ENCODE data around the gene TIPARP.

TIPARP gene

DNA sequence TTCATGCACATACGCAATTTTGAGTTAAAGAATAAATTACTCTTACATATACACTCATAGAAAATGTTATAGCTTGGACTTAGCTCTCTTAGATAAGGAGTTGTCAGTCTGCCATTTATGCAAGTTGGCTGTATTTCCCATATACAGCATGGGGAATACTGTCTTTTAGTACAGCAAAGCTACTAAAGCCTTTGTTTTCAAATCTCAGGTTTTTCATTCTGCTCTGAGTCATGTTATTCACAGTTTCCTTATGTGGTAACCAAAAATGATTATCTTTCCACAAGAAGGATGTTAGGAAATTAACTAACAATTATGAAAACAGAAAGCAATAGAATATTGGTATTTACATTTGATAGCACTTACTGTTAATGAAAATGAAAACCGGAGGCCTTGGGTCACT is 4.3 kb upstream of the TIPARP start:
- peaks cover 2% of the 10 kb centered on the region; the same call in 1 of the 2 replicates for H3K79me2 ChIP-seq (ENCODE audit: insufficient read depth, low read length)
- no peak overlapping the region for H3K27ac ChIP-seq (ENCODE audit: low read depth, low read length, poor library complexity, severe bottlenecking)
- H3K4me1 ChIP-seq (ENCODE audit: insufficient read depth, low read length, severe bottlenecking): peaks cover 6% of the 10 kb centered on the region
- H4K20me1 ChIP-seq (ENCODE audit: insufficient read depth, low read length): no peaks in the 10 kb centered on the region
- H3K27me3 ChIP-seq (ENCODE audit: insufficient read depth, low read length): no peaks in the 10 kb centered on the region
- no peak overlapping the region for H2AFZ ChIP-seq (ENCODE audit: low read length)
- H3K9me2 ChIP-seq (ENCODE audit: low read depth, low read length): no peaks in the 10 kb centered on the region
- TF ChIP-seq CTCF (IDR thresholded peaks at IDR 0.05; ENCODE audit: low read length) (no peak), EZH2 (IDR thresholded peaks at IDR 0.05; ENCODE audit: borderline replicate concordance, low read length) (no peak)
- no peaks in the 10 kb centered on the region for H3K36me3 ChIP-seq (ENCODE audit: insufficient read depth, low read length)
- H3K4me2 ChIP-seq (ENCODE audit: low read length): no peak overlapping the region
- no peak overlapping the region for H3K9ac ChIP-seq (ENCODE audit: low read length)
- no peaks in the 10 kb centered on the region for H3K9me3 ChIP-seq (ENCODE audit: low read length)
- no peak overlapping the region for H3K4me3 ChIP-seq (ENCODE audit: low read depth, low read length, poor library complexity, severe bottlenecking)
- H3F3A ChIP-seq (ENCODE audit: insufficient read depth, low read length): peaks cover 8% of the 10 kb centered on the region; the same call in 1 of the 2 replicates

- H3K9me3 ChIP-seq (ENCODE audit: low read length): no peaks in the 10 kb centered on the region
- no peak overlapping the region for H2AFZ ChIP-seq (ENCODE audit: low read length)
- H3K4me1 ChIP-seq (ENCODE audit: insufficient read depth, low read length, severe bottlenecking): peaks cover 6% of the 10 kb centered on the region
- H3F3A ChIP-seq (ENCODE audit: insufficient read depth, low read length): peaks cover 8% of the 10 kb centered on the region; the same call in 1 of the 2 replicates
- TF ChIP-seq CTCF (IDR thresholded peaks at IDR 0.05; ENCODE audit: low read length) (no peak), EZH2 (IDR thresholded peaks at IDR 0.05; ENCODE audit: borderline replicate concordance, low read length) (no peak)
- H3K9me2 ChIP-seq (ENCODE audit: low read depth, low read length): no peaks in the 10 kb centered on the region
- H3K9ac ChIP-seq (ENCODE audit: low read length): no peak overlapping the region
- no peaks in the 10 kb centered on the region for H3K27me3 ChIP-seq (ENCODE audit: insufficient read depth, low read length)
- no peak overlapping the region for H3K27ac ChIP-seq (ENCODE audit: low read depth, low read length, poor library complexity, severe bottlenecking)
- H4K20me1 ChIP-seq (ENCODE audit: insufficient read depth, low read length): no peaks in the 10 kb centered on the region
- no peak overlapping the region for H3K4me3 ChIP-seq (ENCODE audit: low read depth, low read length, poor library complexity, severe bottlenecking)
- peaks cover 6% of the 10 kb centered on the region for H3K79me2 ChIP-seq (ENCODE audit: insufficient read depth, low read length)
- H3K36me3 ChIP-seq (ENCODE audit: insufficient read depth, low read length): no peaks in the 10 kb centered on the region
- H3K4me2 ChIP-seq (ENCODE audit: low read length): no peak overlapping the region
Observed at GRCh38 chr3:156670652-156671051, 3.7 kb upstream of the TIPARP start.

- H3K9me3 ChIP-seq (ENCODE audit: low read length): no peaks in the 10 kb centered on the region
- peak overlapping the region; percentile 85 for H3K4me3 ChIP-seq (ENCODE audit: low read depth, low read length, poor library complexity, severe bottlenecking)
- TF ChIP-seq CTCF (IDR thresholded peaks at IDR 0.05; ENCODE audit: low read length) (no peak), EZH2 (IDR thresholded peaks at IDR 0.05; ENCODE audit: borderline replicate concordance, low read length) (no peak)
- H3K36me3 ChIP-seq (ENCODE audit: insufficient read depth, low read length): peaks cover 15% of the 10 kb centered on the region
- no peaks in the 10 kb centered on the region for H3K27me3 ChIP-seq (ENCODE audit: insufficient read depth, low read length)
- H3F3A ChIP-seq (ENCODE audit: insufficient read depth, low read length): peaks cover 8% of the 10 kb centered on the region; the same call in 1 of the 2 replicates
- H3K9me2 ChIP-seq (ENCODE audit: low read depth, low read length): no peaks in the 10 kb centered on the region
- peak overlapping the region; percentile 79 for H3K27ac ChIP-seq (ENCODE audit: low read depth, low read length, poor library complexity, severe bottlenecking)
- peak overlapping the region; percentile 48 for H3K4me2 ChIP-seq (ENCODE audit: low read length)
- H2AFZ ChIP-seq (ENCODE audit: low read length): no peak overlapping the region
- peak overlapping the region; percentile 41; the same call in 1 of the 2 replicates for H3K9ac ChIP-seq (ENCODE audit: low read length)
- peaks cover 34% of the 10 kb centered on the region for H3K4me1 ChIP-seq (ENCODE audit: insufficient read depth, low read length, severe bottlenecking)
- peaks cover 37% of the 10 kb centered on the region for H3K79me2 ChIP-seq (ENCODE audit: insufficient read depth, low read length)
- H4K20me1 ChIP-seq (ENCODE audit: insufficient read depth, low read length): peaks cover 3% of the 10 kb centered on the region; the same call in 1 of the 2 replicates
Observed at GRCh38 chr3:156673732-156674045, 701 bp upstream of the TIPARP start.

Data from OCI-LY1 (cell line).